CD4-positive, alpha-beta T cell treated with Interleukin-17A for 4 hours (primary cell): ENCODE data around the gene ADAM19.
"Not testable (repeated sequence)": the region's sequence is repeated elsewhere in the genome, so short reads cannot be mapped to it uniquely, and the experiment has no call there.

ENCODE experiments used
- DNase-seq: peaks from one replicate; pipeline ENCODE4 v3.0.0-alpha.2; 2020; ENCODE audit warnings: mixed read lengths

Gene ADAM19

DNA sequence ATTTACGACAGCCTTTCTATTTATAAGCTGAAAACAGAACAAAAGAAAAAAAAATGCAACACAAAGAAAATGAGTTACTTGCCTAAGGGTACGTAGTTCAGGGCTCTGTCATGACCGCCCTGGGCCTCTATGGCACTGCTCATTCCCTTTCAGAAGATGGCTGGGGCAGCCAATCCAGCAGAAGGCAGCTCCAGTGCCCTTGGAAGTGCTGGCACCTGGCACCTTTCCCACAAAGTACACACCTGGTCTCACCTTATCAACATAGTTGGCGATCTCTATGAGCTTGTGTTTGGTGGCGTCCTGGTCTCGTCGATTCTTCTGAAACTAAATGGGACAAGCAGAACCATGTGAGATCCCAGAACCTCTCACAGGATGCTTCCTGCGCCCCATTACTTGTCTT lies 62.4 kb downstream of the ADAM19 start:
- no peak for DNase-seq

- peak; percentile 57 for DNase-seq
These were observed 63.6 kb downstream of the ADAM19 start for GRCh38 chr5:157511651-157512644.

- DNase-seq = no peak
These were observed 64.9 kb downstream of the ADAM19 start for GRCh38 chr5:157510682-157511081.

DNA sequence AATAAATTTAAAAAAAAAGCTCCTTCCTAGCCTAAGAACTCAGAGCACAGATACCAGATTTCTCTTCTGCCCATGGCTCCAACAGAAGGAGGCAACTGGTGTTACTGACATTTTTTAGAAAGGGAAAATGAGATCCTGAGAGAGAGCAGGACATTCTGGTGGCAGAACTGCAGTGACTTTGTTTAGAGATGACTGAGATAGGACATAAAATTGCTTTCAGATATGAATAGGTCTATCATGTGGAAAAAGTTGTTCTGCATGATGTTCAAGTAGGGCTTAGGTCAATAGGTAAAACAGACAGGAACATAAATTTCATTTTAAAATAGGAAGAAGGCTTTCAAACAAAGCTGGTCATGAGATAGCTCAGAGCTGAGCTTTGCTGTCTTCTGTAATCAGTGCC lies 66.0 kb downstream of the ADAM19 start:
- DNase-seq = no peak

- no peak for DNase-seq
These were observed 66.5 kb downstream of the ADAM19 start for GRCh38 chr5:157509093-157509492.

- no peak for DNase-seq
These were observed 68.4 kb downstream of the ADAM19 start for GRCh38 chr5:157506981-157507780.

GRCh38 chr5:157506066-157506590 lies 69.4 kb downstream of the ADAM19 start:
- DNase-seq = no peak

DNA sequence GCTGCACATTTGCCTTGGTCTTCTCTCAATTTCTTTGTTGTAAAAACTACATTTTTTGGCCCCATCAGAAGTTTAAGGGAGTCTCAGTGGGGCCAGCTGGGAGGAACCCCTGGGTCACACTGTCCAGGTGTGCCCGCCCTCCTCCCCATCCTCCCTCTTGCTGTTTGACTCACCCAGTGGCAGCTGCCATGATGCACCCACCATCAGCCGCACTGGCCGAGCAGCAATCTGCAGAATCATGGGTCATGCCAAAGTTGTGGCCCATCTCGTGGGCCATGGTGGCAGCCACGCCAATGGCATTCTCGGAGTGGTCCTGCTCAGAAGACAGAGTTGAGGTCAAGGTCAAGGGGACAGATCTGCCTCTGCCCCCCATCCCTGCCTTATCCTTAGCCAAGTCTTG lies 70.1 kb downstream of the ADAM19 start:
- no peak for DNase-seq

DNA sequence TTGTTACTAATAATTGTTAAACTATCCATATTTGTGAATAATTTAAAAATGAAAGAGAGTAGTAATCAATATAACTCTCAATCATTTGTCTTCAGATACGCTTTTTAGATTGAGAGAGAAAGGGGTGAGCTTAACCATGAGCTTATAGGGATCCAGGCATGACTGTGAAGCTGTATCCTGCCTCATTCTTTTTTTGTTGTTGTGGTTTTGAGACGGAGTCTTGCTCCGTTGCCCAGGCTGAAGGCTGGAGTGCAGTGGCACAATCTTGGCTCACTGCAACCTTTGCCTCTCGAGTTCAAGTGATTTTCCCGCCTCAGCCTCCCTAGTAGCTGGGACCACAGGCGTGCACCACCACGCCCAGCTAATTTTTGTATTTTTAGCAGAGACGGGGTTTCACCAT lies 71.5 kb downstream of the ADAM19 start:
- DNase-seq = no peak

DNA sequence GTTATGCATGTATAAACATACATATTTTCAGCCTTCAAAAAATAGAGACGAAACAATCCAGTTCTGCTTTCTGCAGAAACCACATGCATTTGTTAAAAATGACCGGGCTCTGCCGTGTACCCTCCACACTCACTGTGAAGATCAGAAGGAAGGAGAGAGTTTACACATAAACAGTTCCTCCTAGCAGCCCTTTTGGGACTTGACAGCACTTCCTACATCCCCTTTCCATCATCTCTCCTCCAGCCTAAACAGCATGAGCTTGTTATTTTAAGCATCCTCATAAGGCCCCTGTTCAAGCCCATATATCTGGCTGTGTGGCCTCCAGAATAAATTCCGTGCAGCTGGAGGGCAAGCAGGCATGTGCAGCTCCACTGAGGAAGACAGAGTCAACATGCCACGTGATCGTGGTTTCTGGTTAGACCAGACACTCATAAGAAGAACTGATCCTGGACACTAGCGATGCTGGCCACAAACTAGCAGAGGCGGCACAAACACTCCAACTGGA lies 73.4 kb downstream of the ADAM19 start:
- no peak for DNase-seq

DNA sequence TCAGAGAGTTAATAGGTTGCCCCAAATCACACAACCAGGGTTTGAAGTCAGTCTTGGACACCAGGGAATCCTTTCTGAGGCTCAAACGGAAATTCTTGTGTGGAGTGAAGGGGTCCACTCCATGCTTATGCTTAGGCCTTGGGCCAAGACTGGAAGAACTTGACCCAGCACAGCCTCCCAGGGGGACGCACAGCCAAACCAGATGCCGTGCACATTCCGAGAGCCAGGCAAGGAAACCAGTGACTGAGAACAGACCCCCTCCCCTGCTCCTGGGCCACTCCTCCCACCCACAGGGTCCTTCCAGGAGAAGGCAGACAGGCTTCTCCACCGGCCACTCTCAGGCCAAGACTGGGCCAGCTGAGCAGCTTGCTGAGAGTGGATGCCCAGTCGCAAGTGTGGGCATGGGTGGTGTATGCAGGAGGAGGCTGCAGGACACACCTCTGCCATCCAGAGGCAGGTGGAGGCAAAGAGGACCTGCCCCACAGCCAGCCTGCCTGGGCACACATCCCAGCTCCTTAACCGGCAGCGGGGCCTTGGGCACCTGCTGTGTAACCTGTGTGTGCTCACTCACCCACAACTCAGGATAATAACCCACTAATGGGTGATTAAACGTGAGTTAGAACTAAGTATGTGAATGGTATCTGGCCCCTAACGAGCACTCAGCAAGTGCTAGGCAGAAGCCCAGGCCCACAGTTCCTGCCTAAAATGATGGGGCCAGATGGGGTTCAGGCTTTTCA lies 77.5 kb downstream of the ADAM19 start:
- no peak for DNase-seq

GRCh38 chr5:157496864-157497263 lies 78.7 kb downstream of the ADAM19 start:
- no peak for DNase-seq

- DNase-seq = no peak
These were observed 81.3 kb downstream of the ADAM19 start for GRCh38 chr5:157494178-157494832.

DNA sequence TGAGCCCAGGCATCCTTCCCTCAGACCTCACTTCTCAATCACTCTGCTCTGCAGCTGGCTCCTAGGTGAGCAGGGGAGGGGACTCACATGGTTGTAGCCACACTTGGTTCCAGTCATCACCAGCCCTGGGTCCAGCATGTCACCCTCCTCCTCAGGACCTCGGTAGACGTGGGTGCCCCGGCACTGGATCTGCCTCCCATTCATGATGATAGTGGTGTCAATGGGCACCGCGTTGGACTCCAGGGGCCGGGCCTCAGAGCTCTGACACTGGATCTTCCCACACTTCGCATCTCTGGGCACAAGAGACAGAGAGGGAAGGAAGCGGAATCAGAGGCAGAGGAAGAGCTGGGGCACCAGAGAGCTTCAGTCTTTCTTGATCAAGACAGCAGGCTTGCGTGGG lies 82.7 kb downstream of the ADAM19 start:
- DNase-seq = no peak

- no peak for DNase-seq
These were observed 84.0 kb downstream of the ADAM19 start for GRCh38 chr5:157491471-157491995.

DNA sequence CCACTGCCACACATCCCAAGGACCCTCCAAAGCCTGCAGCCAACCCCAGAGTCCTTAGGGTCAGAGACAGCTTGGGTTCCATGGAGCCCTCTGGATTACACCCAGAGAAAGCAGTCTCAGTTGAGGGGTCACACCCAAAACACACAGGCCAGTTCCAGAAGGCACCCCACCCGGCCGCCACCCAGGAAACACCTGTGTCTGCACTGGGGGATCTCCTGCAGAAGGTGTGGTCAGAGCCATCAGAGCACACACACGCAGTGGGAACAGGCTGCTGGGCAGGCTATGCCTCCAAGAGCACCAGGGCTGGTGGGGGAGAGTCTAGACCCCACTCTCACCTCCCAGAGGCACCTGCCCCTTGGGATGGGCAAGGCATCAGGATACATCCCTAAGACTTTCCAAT lies 88.2 kb downstream of the ADAM19 start:
- no peak for DNase-seq

DNA sequence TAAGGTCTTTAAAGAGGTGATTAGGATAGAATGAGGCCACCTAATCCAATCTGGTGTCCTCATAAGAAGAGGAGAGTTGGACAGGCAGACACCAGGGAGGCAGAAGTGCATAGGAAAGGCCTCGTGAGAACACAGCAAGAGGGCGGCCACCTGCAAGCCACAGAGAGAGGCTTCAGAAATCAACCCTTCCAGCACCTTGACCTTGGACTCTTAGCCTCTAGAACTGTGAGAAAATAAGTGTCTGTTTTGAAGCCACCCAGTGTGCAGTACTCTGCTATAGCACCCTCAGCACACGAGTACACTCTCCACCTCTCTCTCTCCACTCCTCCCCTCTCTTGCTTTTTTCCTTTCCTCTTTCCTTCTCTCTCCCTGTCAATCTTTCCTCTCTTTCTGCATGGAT lies 88.7 kb downstream of the ADAM19 start:
- DNase-seq = no peak

DNA sequence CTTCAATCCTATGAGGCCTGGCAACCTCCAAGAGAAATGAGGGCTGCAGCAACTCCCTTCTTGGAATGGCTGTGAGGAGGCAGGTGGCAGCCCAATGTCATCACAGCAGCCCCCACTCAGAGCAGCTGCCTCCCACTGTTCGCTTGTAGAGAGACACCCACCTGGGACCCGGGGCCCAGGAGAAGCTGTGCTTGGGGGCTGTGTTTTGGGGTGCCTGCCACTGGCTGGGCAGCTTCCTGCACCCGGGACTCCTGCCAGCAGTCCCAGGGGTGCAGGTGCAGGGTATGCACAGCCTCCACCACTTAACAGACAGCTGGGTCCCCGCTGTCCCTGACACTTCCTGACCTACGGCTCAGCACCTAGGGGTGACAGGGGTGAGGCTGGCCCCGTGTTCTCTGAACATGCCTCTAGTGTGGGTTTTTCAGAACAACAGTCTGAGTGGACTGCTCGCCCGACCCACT lies 89.3 kb downstream of the ADAM19 start:
- DNase-seq = peak; percentile 21

- no peak for DNase-seq
These were observed 89.8 kb downstream of the ADAM19 start for GRCh38 chr5:157485811-157486210.

DNA sequence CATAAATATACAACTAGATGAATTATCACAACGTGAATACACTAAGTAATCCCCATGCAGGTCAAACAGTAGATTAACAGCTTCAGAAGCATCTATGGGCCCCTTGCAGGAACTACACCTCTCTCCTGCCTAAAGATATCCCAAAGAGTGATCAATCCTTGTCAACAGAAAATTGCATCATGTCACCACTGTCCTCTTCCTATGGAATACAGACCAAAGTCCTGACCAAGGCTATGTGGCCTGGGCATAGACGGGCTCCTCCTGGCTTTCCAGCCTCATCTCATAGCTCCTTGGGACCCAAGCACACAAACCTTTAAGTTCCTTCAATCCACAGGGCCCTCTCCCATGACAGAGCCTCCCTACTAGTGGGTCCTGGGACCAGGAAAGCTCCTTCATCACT lies 90.2 kb downstream of the ADAM19 start:
- no peak for DNase-seq

DNA sequence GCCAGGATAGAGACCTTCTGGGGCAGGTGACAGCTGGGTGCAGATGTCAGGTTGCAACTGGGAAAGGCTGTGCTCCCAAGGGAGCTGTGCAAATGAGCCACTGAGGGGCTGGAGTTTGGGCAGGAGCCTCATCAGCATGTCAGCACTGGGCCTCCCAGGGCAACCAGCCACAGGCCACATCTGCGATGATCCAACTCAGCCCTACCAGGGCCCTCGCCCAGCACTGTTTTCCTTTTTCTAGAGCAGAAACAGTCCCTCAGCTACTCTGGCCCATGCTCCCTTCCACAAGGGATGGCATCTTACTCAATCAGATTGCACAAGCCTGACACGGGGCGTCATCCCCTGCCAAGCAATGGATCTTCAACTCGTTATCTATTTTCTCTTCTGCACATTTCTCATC lies 90.8 kb downstream of the ADAM19 start:
- DNase-seq = no peak

GRCh38 chr5:157482702-157483101 lies 92.9 kb downstream of the ADAM19 start:
- not testable (repeated sequence) for DNase-seq
